DOHH2 (cell line): Measurements from ENCODE around the gene ASL.
A peak's percentile ranks its signal among the peaks of the same experiment; 100 is the strongest.
"Not testable (repeated sequence)": the region's sequence is repeated elsewhere in the genome, so short reads cannot be mapped to it uniquely, and the experiment has no call there.

ENCODE experiments used
- H3F3A ChIP-seq: fragments of 200-600 bp; sonication (generic), shearing (Covaris generic); 2 replicates; pipeline ENCODE4 v1.6.0; 2016; ENCODE audit warnings: antibody characterized with exemption, mild to moderate bottlenecking; ENCODE audit not compliant: control insufficient read depth, insufficient read depth
- H3K27ac ChIP-seq: fragments of 200-600 bp; sonication (generic); 2 replicates; pipeline ENCODE4 v1.5.1; 2014; ENCODE audit warnings: low read depth, mild to moderate bottlenecking, low read length, moderate library complexity
- H3K27me3 ChIP-seq: fragments of 200-600 bp; sonication (generic); 2 replicates; pipeline ENCODE4 v1.6.1; 2014; ENCODE audit warnings: mild to moderate bottlenecking, low read length, mixed read lengths; ENCODE audit not compliant: control insufficient read depth
- H3K36me3 ChIP-seq: fragments of 200-600 bp; sonication (generic); 2 replicates; pipeline ENCODE4 v1.6.1; 2014; ENCODE audit warnings: mild to moderate bottlenecking, low read length, moderate library complexity, mixed read lengths; ENCODE audit not compliant: control insufficient read depth
- H3K4me1 ChIP-seq: fragments of 200-600 bp; sonication (generic); 2 replicates; pipeline ENCODE4 v1.6.1; 2014; ENCODE audit warnings: mild to moderate bottlenecking, low read length, mixed read lengths; ENCODE audit not compliant: control insufficient read depth
- H3K4me2 ChIP-seq: fragments of 200-600 bp; sonication (generic); 2 replicates; pipeline ENCODE4 v1.6.0; 2014; ENCODE audit warnings: mild to moderate bottlenecking, low read length, moderate library complexity
- H3K4me3 ChIP-seq: fragments of 200-600 bp; sonication (generic); 2 replicates; pipeline ENCODE4 v1.5.1; 2014; ENCODE audit warnings: mild to moderate bottlenecking, low read length, mixed read lengths
- H3K79me2 ChIP-seq: fragments of 200-600 bp; sonication (generic); 2 replicates; pipeline ENCODE4 v1.6.1; 2014; ENCODE audit warnings: mild to moderate bottlenecking, low read length, mixed read lengths; ENCODE audit not compliant: control insufficient read depth
- H3K9me2 ChIP-seq: fragments of 200-600 bp; sonication (generic); replicated peaks from 2 replicates; pipeline ENCODE4 v1.6.1; 2014; ENCODE audit warnings: mild to moderate bottlenecking, low read length, mixed read lengths; ENCODE audit not compliant: control insufficient read depth
- H3K9me3 ChIP-seq: fragments of 200-600 bp; sonication (generic); 2 replicates; pipeline ENCODE4 v1.6.1; 2014; ENCODE audit warnings: antibody characterized with exemption, low read length, mixed read lengths; ENCODE audit not compliant: control insufficient read depth, insufficient read depth
- H4K20me1 ChIP-seq: fragments of 200-600 bp; sonication (generic); 2 replicates; pipeline ENCODE4 v1.6.0; 2014; ENCODE audit warnings: low read depth, mild to moderate bottlenecking, antibody characterized with exemption, low read length, moderate library complexity; ENCODE audit not compliant: control insufficient read depth, insufficient read depth
- EZH2phosphoT487 ChIP-seq: fragments of 200-600 bp; sonication (generic); IDR thresholded peaks from 2 replicates; pipeline ENCODE4 v1.6.1; 2017; ENCODE audit warnings: borderline replicate concordance, mild to moderate bottlenecking, antibody characterized with exemption, low read length, moderate library complexity, mixed read lengths
- TF ChIP-seq, protein P1 (sequence below): fragments of 200-600 bp; sonication (generic); IDR thresholded peaks from one replicate; pipeline ENCODE4 v1.5.1; 2014; ENCODE audit warnings: antibody characterized with exemption, mild to moderate bottlenecking, low read depth, low read length; ENCODE audit not compliant: poor library complexity, severe bottlenecking

ASL gene

DNA sequence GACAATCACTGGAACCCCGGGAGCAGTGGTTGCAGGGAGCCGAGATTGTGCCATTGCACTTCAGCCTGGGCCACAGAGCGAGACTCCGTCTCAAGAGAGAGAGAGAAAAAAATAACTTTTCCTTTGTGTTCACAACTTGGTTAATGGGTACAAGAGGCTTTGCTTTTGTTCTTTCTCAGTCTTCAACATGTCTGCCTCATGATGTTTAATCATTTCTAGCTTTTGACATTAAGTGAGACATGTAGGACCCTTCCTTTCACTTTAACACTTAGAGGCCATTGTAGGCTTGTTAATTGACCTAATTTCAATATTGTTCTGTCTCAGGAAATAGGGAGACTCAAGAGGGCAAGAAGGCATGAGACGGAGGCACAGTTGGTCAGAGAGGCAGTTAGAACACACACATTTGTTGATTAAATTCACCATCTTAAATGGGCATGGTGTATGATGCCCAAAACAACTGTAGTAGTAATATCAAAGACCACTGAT, 29.7 kb downstream of the ASL start:
- H3K36me3 ChIP-seq, result no peaks in the 10 kb centered on the region
- H3K9me2 ChIP-seq, result no peaks in the 10 kb centered on the region
- 0 out of 2 replicates have a peak, but pooled peaks cover 3% of the 10 kb centered on the region for H3F3A ChIP-seq
- H3K27ac ChIP-seq, result no peak overlapping the region
- H3K9me3 ChIP-seq, result no peaks in the 10 kb centered on the region
- TF ChIP-seq, protein P1, sequence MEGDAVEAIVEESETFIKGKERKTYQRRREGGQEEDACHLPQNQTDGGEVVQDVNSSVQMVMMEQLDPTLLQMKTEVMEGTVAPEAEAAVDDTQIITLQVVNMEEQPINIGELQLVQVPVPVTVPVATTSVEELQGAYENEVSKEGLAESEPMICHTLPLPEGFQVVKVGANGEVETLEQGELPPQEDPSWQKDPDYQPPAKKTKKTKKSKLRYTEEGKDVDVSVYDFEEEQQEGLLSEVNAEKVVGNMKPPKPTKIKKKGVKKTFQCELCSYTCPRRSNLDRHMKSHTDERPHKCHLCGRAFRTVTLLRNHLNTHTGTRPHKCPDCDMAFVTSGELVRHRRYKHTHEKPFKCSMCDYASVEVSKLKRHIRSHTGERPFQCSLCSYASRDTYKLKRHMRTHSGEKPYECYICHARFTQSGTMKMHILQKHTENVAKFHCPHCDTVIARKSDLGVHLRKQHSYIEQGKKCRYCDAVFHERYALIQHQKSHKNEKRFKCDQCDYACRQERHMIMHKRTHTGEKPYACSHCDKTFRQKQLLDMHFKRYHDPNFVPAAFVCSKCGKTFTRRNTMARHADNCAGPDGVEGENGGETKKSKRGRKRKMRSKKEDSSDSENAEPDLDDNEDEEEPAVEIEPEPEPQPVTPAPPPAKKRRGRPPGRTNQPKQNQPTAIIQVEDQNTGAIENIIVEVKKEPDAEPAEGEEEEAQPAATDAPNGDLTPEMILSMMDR, result no peak
- no peak for TF ChIP-seq EZH2phosphoT487
- H3K4me1 ChIP-seq, result peaks cover 7% of the 10 kb centered on the region
- H3K79me2 ChIP-seq, result no peaks in the 10 kb centered on the region
- H3K27me3 ChIP-seq, result peaks cover 3% of the 10 kb centered on the region; the same call in 1 of the 2 replicates
- H3K4me2 ChIP-seq, result no peak overlapping the region
- H3K4me3 ChIP-seq, result no peak overlapping the region
- no peaks in the 10 kb centered on the region for H4K20me1 ChIP-seq

- H3K9me3 ChIP-seq, H3K27me3 ChIP-seq, H3K36me3 ChIP-seq, H3K27ac ChIP-seq, H3K4me1 ChIP-seq, H3K79me2 ChIP-seq, H4K20me1 ChIP-seq, H3K4me3 ChIP-seq, H3F3A ChIP-seq, H3K9me2 ChIP-seq, H3K4me2 ChIP-seq: not testable (repeated sequence)
These were observed 32.8 kb downstream of the ASL start for GRCh38 chr7:66108410-66108809.

DNA sequence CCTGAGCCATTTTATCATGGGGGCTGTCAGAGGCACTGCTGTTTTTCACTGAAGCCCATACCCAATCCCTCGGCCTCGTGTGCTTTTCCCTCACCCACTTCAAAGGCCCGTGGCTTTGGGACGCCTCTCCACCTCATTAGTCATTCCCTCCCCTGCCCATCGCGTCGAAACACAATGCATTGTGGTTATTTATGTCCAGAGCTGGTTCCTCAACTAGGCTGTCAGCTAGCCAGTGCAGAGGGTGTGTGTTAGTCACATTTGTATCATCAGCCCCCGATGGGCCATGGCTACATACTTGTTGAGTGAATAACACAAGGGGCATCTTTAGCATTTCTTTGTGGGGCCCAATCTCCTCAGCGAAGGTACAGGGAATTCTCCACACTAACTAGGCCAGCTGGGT, 35.2 kb downstream of the ASL start:
- no peaks in the 10 kb centered on the region for H3F3A ChIP-seq
- H3K4me1 ChIP-seq, result peaks cover 8% of the 10 kb centered on the region
- no peak overlapping the region for H3K27ac ChIP-seq
- peaks cover 16% of the 10 kb centered on the region for H3K79me2 ChIP-seq
- H3K9me2 ChIP-seq, result no peaks in the 10 kb centered on the region
- peaks cover 3% of the 10 kb centered on the region; the same call in 1 of the 2 replicates for H3K27me3 ChIP-seq
- TF ChIP-seq EZH2phosphoT487, result no peak
- TF ChIP-seq, protein P1, result no peak
- no peak overlapping the region for H3K4me2 ChIP-seq
- peaks cover 10% of the 10 kb centered on the region for H3K36me3 ChIP-seq
- no peak overlapping the region for H3K4me3 ChIP-seq
- H3K9me3 ChIP-seq, result no peaks in the 10 kb centered on the region
- H4K20me1 ChIP-seq, result peaks cover 2% of the 10 kb centered on the region; the same call in 1 of the 2 replicates

DNA sequence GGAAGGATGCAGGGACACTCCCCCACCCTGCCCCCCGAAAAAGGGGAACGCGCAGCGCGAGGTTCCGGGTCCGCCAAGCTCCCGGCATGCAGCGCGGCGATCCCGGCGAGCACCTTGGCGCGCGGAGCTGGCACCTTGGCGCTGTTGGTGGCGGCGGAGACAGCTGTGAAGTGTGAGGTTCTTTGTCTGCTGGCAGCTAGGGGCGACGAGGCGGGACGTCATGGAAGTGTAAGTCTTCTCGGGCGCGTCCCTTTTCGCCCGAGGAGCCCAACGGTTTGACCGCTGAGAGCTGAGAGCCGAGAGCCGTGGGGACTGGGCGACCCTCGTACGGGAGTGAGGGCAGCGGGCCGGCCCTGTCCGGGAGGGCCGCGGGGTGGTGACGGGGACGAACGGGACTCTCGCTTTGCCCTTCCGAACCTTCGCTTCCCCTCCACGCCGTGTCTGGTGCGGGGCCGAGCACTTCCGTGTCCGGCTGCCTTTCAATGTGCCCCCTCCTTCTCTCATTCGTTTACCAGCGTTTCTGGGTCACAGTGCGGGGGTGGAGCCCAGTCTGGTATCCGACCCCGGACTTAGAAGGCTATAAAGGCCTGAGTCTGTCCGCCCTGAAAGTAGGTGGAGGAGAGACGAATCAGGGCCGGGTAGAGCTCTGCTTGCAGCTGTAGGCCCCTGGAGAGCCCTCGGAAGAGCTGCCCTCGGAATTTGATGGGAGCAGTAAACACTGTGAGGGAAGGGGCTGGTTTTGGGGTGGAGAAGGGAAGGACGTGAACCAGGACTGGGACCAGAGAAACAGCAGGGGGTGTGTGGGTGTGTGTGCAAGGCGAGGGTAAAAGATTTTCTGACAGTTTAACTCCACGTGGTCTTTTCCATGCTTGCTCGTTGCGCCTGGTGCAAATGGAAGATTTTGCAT, 39.4 kb downstream of the ASL start, which contains the start of gene CRCP:
TSS of gene CRCP (plus strand) at position 105 of the 907 bp plus-strand sequence. CDS start at position 221, 116 bp downstream.
- Histone ChIP-seq H3F3A (no peaks in the 10 kb centered on the region), H3K9me2 (no peaks in the 10 kb centered on the region), H3K9me3 (no peaks in the 10 kb centered on the region), H3K36me3 (peaks cover 46% of the 10 kb centered on the region), H3K4me3 (peak within 1 kb of the TSS; percentile 98), H3K27ac (peak within 1 kb of the TSS; percentile 78), H3K4me2 (peak within 1 kb of the TSS; percentile 75), H3K79me2 (peaks cover 57% of the 10 kb centered on the region), H4K20me1 (peaks cover 25% of the 10 kb centered on the region), H3K4me1 (peaks cover 38% of the 10 kb centered on the region), H3K27me3 (no peaks in the 10 kb centered on the region)
- TF ChIP-seq, protein P1, result peak; percentile 37
- TF ChIP-seq EZH2phosphoT487, result no peak

DNA sequence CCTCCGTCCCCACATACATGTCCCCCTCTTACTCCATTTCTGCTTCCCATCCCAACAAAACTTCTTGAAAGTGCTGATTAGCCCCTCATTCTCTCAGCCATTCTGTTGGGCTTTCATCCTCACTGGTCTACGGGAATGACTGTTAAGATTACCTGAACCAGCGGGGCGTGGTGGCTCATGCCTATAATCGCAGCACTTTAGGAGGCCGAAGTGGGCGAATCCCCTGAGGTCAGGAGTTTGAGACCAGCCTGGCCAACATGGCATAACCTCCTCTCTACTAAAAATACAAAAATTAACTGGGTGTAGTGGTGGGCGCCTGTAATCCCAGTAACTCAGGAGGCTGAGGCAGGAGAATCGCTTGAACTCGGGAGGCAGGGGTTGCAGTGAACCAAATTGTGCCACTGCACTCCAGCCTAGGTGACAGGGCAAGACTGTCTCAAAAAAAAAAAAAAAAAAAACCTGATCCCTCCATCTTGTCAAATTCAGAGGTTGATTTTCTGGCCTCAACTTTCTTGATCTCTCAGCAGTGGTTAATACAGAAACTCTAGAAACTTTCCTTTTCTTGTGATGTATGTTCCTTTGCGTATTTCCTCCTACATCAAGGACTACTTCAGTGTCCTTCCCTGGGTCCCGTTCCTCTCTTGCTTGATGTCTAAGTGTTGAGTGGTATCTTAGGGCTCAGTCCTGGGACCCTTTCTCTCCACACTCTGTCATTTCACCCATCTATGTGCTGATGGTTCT, 41.2 kb downstream of the ASL start:
- peaks cover 54% of the 10 kb centered on the region for H3K36me3 ChIP-seq
- peaks cover 76% of the 10 kb centered on the region for H3K79me2 ChIP-seq
- H3K27ac ChIP-seq, H3F3A ChIP-seq, H3K27me3 ChIP-seq, H3K9me2 ChIP-seq, H3K9me3 ChIP-seq: not testable (repeated sequence)
- peaks cover 31% of the 10 kb centered on the region for H4K20me1 ChIP-seq
- H3K4me2 ChIP-seq, result peak overlapping the region; percentile 75
- H3K4me1 ChIP-seq, result peaks cover 38% of the 10 kb centered on the region
- peak overlapping the region; percentile 5; the same call in 1 of the 2 replicates for H3K4me3 ChIP-seq
